ENCODE data around the gene WIPI1. TPM values are rescaled to one million over a fixed set of nuclear protein-coding genes. Genes with fewer than 3 reads are reported as not detected.

The WIPI1 gene
- polyA plus RNA-seq, 6 donors from 2014 or later: 1.4 to 4.6 (median 3.1) TPM; not detected in 1

GRCh38 chr17:68457539-68458259 is 403 bp upstream of the WIPI1 start:
- Mint-ChIP-seq H3K4me1 (peaks cover 10 to 23% (median 18%) of the 10 kb centered on the region in 3 donors), H3K36me3 (no peaks in the 10 kb centered on the region), H3K9me3 (no peaks in the 10 kb centered on the region), H3K27ac (peak overlapping the region; percentile 81 to 98 (median 96)), H3K4me3 (peak overlapping the region; percentile 80 to 97 (median 90)), H3K27me3 (no peaks in the 10 kb centered on the region)
- peak; percentile 100 for DNase-seq
- ATAC-seq (ENCODE audit: low read depth in 2 of 2): peak; percentile 93

- no peak for DNase-seq
- Mint-ChIP-seq H3K36me3 (no peaks in the 10 kb centered on the region), H3K27ac (peak overlapping the region; percentile 63 to 97 (median 78)), H3K4me1 (peaks cover 10 to 20% (median 15%) of the 10 kb centered on the region in 3 donors), H3K4me3 (peak overlapping the region; percentile 80 to 92 (median 88)), H3K27me3 (no peaks in the 10 kb centered on the region), H3K9me3 (no peaks in the 10 kb centered on the region)
- ATAC-seq (ENCODE audit: low read depth in 2 of 2): no peak
Measured at GRCh38 chr17:68456339-68457167, 743 bp downstream of the WIPI1 start.

- peak overlapping the region in 2 of 6 donors; percentile 63 to 76 for H3K27ac Mint-ChIP-seq
- H3K36me3 Mint-ChIP-seq: no peaks in the 10 kb centered on the region
- DNase-seq: no peak
- H3K4me1 Mint-ChIP-seq: peaks cover 10 to 20% (median 15%) of the 10 kb centered on the region in 3 donors
- H3K27me3 Mint-ChIP-seq: no peaks in the 10 kb centered on the region
- no peaks in the 10 kb centered on the region for H3K9me3 Mint-ChIP-seq
- ATAC-seq (ENCODE audit: low read depth in 2 of 2): no peak
- H3K4me3 Mint-ChIP-seq: peak overlapping the region in 7 of 8 donors; percentile 26 to 92 (median 88)
Measured at GRCh38 chr17:68455901-68456338, 1.4 kb downstream of the WIPI1 start.

GRCh38 chr17:68453991-68454665 is 3.2 kb downstream of the WIPI1 start:
- no peak overlapping the region for H3K27ac Mint-ChIP-seq

GRCh38 chr17:68452724-68453290 is 4.5 kb downstream of the WIPI1 start:
- no peaks in the 10 kb centered on the region for H3K27me3 Mint-ChIP-seq

More at GRCh38 chr17:68453991-68454665, 3.2 kb downstream of the WIPI1 start:
- Mint-ChIP-seq H3K4me3 (peak overlapping the region in 1 of 8 donors; percentile 88), H3K9me3 (no peaks in the 10 kb centered on the region), H3K27me3 (no peaks in the 10 kb centered on the region), H3K36me3 (no peaks in the 10 kb centered on the region), H3K4me1 (peaks cover 10 to 20% (median 15%) of the 10 kb centered on the region in 3 donors)
- ATAC-seq (ENCODE audit: low read depth in 2 of 2): no peak
- no peak for DNase-seq

GRCh38 chr17:68451670-68452354 is 5.5 kb downstream of the WIPI1 start:
- no peaks in the 10 kb centered on the region for H3K9me3 Mint-ChIP-seq
- H3K36me3 Mint-ChIP-seq: no peaks in the 10 kb centered on the region
- no peak for DNase-seq
- no peak overlapping the region for H3K4me3 Mint-ChIP-seq
- H3K27ac Mint-ChIP-seq: no peak overlapping the region
- H3K4me1 Mint-ChIP-seq: peaks cover 2 to 8% (median 3%) of the 10 kb centered on the region in 3 donors
- ATAC-seq (ENCODE audit: low read depth in 2 of 2): no peak
- H3K27me3 Mint-ChIP-seq: no peaks in the 10 kb centered on the region

More at GRCh38 chr17:68452724-68453290, 4.5 kb downstream of the WIPI1 start:
- DNase-seq (no peak), ATAC-seq (ENCODE audit: low read depth in 2 of 2) (no peak)
- Mint-ChIP-seq H3K27ac (peak overlapping the region in 1 of 6 donors; percentile 6), H3K4me3 (peak overlapping the region in 1 of 8 donors; percentile 15), H3K9me3 (no peaks in the 10 kb centered on the region), H3K4me1 (peaks cover 4 to 13% (median 8%) of the 10 kb centered on the region in 3 donors), H3K36me3 (no peaks in the 10 kb centered on the region)

- H3K4me3 Mint-ChIP-seq: no peak overlapping the region
- H3K27ac Mint-ChIP-seq: no peak overlapping the region
- H3K36me3 Mint-ChIP-seq: no peaks in the 10 kb centered on the region
- no peak for ATAC-seq (ENCODE audit: low read depth in 2 of 2)
- DNase-seq: no peak
- no peaks in the 10 kb centered on the region for H3K4me1 Mint-ChIP-seq
- no peaks in the 10 kb centered on the region for H3K27me3 Mint-ChIP-seq
- H3K9me3 Mint-ChIP-seq: no peaks in the 10 kb centered on the region
Measured at GRCh38 chr17:68450801-68451200, 6.5 kb downstream of the WIPI1 start.

- no peak overlapping the region for H3K4me3 Mint-ChIP-seq
- ATAC-seq (ENCODE audit: low read depth in 2 of 2): no peak
- H3K36me3 Mint-ChIP-seq: no peaks in the 10 kb centered on the region
- no peaks in the 10 kb centered on the region for H3K4me1 Mint-ChIP-seq
- no peaks in the 10 kb centered on the region for H3K27me3 Mint-ChIP-seq
- no peak overlapping the region for H3K27ac Mint-ChIP-seq
- DNase-seq: no peak
- H3K9me3 Mint-ChIP-seq: no peaks in the 10 kb centered on the region
Measured at GRCh38 chr17:68450391-68450790, 6.9 kb downstream of the WIPI1 start.

GRCh38 chr17:68449021-68449739 is 8.1 kb downstream of the WIPI1 start:
- Mint-ChIP-seq H3K36me3 (no peaks in the 10 kb centered on the region), H3K27ac (no peak overlapping the region), H3K4me3 (no peak overlapping the region), H3K9me3 (no peaks in the 10 kb centered on the region), H3K4me1 (no peaks in the 10 kb centered on the region), H3K27me3 (no peaks in the 10 kb centered on the region)
- DNase-seq: no peak
- no peak for ATAC-seq (ENCODE audit: low read depth in 2 of 2)

- Mint-ChIP-seq H3K4me3 (peak overlapping the region in 1 of 8 donors; percentile 60), H3K27me3 (no peaks in the 10 kb centered on the region), H3K36me3 (no peaks in the 10 kb centered on the region), H3K4me1 (peaks cover 1 to 2% (median 1%) of the 10 kb centered on the region in 3 donors), H3K27ac (peak overlapping the region in 1 of 6 donors; percentile 26), H3K9me3 (no peaks in the 10 kb centered on the region)
- DNase-seq (no peak), ATAC-seq (ENCODE audit: low read depth in 2 of 2) (no peak)
Measured at GRCh38 chr17:68446626-68447041, 10.7 kb downstream of the WIPI1 start.

- Mint-ChIP-seq H3K36me3 (no peaks in the 10 kb centered on the region), H3K9me3 (no peaks in the 10 kb centered on the region), H3K27ac (peak overlapping the region in 2 of 6 donors; percentile 24 to 92), H3K4me1 (peaks cover 10 to 12% (median 11%) of the 10 kb centered on the region in 3 donors), H3K4me3 (no peak overlapping the region), H3K27me3 (no peaks in the 10 kb centered on the region)
- no peak for DNase-seq
- no peak for ATAC-seq (ENCODE audit: low read depth in 2 of 2)
Measured at GRCh38 chr17:68445671-68446070, 11.6 kb downstream of the WIPI1 start.

- H3K27ac Mint-ChIP-seq: no peak overlapping the region
- no peaks in the 10 kb centered on the region for H3K27me3 Mint-ChIP-seq
- no peaks in the 10 kb centered on the region for H3K36me3 Mint-ChIP-seq
- H3K4me3 Mint-ChIP-seq: no peak overlapping the region
- H3K4me1 Mint-ChIP-seq: peaks cover 22 to 27% (median 25%) of the 10 kb centered on the region in 3 donors
- ATAC-seq (ENCODE audit: low read depth in 2 of 2) (no peak), DNase-seq (no peak)
- no peaks in the 10 kb centered on the region for H3K9me3 Mint-ChIP-seq
Measured at GRCh38 chr17:68443972-68444464, 13.3 kb downstream of the WIPI1 start.
